Measurements from ENCODE around the gene MROH7. TPM values are rescaled to one million over a fixed set of nuclear protein-coding genes. Genes with fewer than 3 reads are reported as not detected.

MROH7 gene
- not detected for polyA plus RNA-seq (2012; ENCODE audit: insufficient read depth, insufficient read length)

GRCh38 chr1:54640863-54641836, at the start of gene MROH7:
Gene MROH7, plus strand, starts transcription at chr1:54641786. Its CDS starts 11,141 bp downstream, at chr1:54652927.
- DNase-seq (ENCODE audit: low read depth, low spot score) = no peak
- H3K4me3 ChIP-seq (ENCODE audit: low read length) = no peak within 1 kb of the TSS

GRCh38 chr1:54593571-54594160, 47.9 kb upstream of the MROH7 start:
- H3K4me3 ChIP-seq (ENCODE audit: low read length) = no peak overlapping the region
- no peak for DNase-seq (ENCODE audit: low read depth, low spot score)

DNA sequence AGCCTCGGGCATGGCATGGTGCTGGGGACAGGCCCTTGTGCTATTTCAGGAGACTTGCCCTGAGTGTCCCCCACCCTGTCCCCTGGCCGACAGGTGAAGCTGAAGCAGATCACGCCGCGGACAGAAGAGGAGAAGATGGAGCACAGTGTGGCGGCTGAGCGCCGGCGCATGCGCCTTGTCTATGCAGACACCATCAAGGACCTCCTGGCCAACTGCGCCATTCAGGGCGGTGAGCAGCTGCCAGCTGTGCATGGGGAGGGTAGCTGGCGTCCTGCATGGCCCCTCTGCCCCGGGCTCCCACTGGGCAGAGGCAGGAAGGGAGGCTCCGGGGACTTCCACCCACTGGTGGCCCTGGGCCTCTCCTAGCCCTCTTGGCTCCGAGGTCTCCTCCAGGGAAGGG, 47.1 kb upstream of the MROH7 start:
- no peak overlapping the region for H3K4me3 ChIP-seq (ENCODE audit: low read length)
- DNase-seq (ENCODE audit: low read depth, low spot score) = no peak

DNA sequence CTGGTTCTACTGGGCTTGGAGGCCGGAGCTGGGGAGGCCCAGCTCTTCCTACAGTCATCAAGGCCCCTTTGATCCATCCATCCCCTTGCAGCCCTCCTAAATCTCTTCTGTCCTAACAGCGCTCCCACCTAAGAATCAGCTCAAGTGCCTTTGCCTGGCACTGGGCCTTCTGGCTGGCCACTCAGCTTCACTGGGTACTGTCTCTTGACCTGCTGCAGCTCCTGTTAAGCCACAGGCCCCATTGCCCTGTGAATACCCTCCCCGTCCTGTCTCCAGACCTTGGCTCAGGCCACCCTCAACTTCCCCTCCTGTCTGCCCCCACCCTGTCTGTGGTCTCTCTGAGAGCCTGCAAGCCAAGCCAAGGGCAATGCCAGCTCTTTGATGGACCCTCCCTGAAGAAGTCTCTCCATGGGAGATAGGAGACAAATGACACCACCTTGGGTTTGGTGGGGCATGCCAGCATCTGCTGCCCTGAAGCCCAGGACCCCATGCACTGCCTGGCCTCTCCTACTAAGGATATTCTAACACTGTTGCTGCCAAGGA, 45.6 kb upstream of the MROH7 start:
- no peak overlapping the region for H3K4me3 ChIP-seq (ENCODE audit: low read length)
- no peak for DNase-seq (ENCODE audit: low read depth, low spot score)

DNA sequence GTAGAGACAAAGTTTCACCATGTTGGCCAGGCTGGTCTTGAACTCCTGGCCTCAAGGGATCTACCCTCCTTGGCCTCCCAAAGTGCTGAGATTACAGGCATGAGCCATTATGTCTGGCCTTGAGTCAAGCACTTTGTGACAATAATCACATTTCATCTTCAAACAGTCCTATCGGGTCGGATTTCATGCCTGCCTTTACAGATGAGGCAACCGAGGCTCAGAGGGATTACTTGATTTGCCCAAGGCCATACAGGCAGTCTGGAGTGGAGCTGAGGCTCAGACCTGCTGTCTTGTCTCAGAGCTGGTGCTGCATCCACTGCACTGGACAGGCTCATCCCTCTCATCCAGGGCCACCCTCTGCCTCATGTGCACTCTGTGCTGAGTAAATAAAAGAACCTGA, 44.8 kb upstream of the MROH7 start:
- H3K4me3 ChIP-seq (ENCODE audit: low read length) = no peak overlapping the region
- DNase-seq (ENCODE audit: low read depth, low spot score) = no peak

DNA sequence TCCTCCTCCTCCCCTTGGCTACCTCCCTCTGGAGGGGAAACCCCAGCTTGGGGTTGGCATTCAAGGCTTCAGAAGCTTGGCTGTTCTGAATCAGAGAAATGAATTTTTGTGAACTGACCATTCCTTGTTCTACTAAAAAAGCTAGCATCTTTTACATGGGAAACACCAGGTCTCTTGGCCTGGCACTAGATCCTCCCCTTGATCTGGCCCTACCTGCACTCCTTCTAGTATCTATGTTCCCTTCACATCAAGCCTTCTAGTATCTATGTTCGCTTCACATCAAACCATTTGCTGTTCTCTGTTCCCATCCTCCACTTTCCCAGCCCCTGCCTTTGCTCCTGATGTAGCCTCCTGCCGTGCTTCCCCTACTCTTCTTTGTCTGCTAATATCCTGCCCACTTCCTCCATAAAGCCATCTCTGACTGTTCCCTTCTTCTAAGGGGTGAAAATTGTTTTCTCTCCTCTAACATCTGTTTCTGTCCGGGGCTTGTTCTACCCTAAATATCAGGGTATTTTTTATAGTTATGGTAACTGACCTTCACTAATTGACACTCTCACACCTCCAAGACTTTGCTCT, 44.0 kb upstream of the MROH7 start:
- no peak overlapping the region for H3K4me3 ChIP-seq (ENCODE audit: low read length)
- no peak for DNase-seq (ENCODE audit: low read depth, low spot score)

- no peak for DNase-seq (ENCODE audit: low read depth, low spot score)
These were observed 42.3 kb upstream of the MROH7 start for GRCh38 chr1:54599211-54599823.

GRCh38 chr1:54600947-54601721, 40.5 kb upstream of the MROH7 start:
- DNase-seq (ENCODE audit: low read depth, low spot score) = no peak
- H3K4me3 ChIP-seq (ENCODE audit: low read length) = no peak overlapping the region

More at GRCh38 chr1:54599211-54599823, 42.3 kb upstream of the MROH7 start:
- H3K4me3 ChIP-seq (ENCODE audit: low read length) = no peak overlapping the region

- no peak overlapping the region for H3K4me3 ChIP-seq (ENCODE audit: low read length)
- no peak for DNase-seq (ENCODE audit: low read depth, low spot score)
These were observed 39.9 kb upstream of the MROH7 start for GRCh38 chr1:54601730-54602129.

DNA sequence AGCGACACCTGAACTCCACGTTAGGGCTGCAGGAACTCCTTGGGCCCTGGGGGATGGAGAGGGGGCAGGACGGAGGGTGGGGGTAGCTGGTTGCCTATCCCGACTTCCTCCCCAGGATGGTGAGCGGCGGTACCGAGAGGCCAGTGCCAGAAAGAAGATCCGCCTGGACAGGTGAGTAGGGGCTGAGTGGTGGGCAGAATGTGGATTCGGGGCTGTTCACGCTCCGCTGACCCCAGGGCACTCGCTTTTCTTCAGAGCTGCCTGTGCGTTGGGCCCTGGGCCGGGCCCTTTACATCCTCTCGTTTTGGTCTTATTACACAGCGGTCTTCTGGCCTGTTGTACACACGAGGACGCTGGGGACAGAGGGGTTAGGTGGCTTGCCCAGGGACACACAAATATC, 39.0 kb upstream of the MROH7 start:
- H3K4me3 ChIP-seq (ENCODE audit: low read length) = no peak overlapping the region
- DNase-seq (ENCODE audit: low read depth, low spot score) = no peak

DNA sequence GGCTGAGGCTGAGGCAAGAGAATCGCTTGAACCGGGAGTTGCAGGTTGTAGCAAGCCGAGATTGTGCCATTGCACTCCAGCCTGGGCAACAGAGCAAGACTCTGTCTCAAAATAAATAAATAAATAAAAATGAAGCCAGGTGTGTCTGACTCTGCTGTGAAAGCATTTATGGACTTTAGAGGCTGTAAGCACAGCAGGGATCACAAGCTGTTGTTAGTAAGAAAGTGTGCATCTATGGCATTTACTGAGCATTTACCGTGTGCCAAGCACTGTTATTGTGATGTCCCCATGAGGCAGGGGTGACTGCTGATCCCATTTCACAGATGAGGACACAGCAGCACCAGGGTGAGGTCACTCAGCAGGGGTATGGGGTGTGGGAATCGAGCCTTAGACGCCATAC, 38.3 kb upstream of the MROH7 start:
- H3K4me3 ChIP-seq (ENCODE audit: low read length) = no peak overlapping the region
- no peak for DNase-seq (ENCODE audit: low read depth, low spot score)

DNA sequence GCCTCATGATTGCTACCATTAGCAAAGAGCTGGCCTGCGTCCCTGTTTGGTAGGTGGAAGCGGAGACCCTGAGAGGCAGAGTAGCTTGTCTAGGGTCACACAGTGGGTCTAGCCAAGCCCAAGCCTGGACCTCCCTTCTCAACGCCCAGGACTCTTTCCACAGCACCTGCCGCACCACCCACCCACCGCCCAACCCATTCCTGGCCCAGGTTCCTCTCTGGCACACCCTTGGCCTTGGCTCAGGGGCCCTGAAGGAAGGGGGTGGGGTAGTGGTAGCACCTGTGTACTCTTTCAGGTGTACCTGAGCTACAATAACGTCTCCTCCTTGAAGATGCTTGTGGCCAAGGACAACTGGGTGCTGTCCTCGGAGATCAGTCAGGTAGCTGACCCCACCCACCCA, 37.5 kb upstream of the MROH7 start:
- no peak for DNase-seq (ENCODE audit: low read depth, low spot score)
- H3K4me3 ChIP-seq (ENCODE audit: low read length) = no peak overlapping the region

DNA sequence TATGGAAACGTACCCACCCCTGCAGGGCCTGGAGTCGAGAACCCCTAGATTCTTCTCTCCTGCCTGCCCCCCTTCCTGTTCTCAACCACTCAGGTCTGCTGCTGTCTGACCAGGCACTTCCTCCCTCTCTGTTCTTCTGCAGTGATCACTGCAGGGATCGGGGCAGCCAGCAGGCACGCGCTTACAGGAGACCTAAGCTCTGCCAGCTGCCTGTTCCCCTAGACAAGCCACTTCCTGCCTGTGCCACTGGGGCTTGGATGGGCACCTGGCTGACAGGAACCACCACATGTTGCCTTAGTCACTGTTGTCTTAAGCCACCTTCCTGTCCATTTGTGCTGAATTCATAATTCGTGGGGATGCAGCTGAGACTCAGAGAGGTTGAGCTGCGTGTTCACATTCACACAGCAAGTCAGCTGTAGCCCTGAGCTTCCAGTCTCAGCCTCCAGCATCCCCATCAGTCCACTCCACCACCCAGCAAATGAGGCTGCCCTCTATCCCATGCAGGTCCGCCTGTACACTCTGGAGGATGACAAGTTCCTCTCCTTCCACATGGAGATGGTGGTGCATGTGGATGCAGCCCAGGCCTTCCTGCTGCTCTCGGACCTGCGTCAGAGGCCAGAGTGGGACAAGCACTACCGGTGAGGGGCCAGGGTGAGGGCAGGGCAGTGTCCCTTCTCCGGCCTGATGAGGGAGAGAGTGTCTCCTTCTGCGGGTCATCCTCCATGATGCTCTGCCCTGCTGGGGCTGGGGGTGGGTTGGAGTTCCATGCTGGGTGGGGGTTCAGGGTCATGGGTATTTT, 36.8 kb upstream of the MROH7 start:
- peak; percentile 92 for DNase-seq (ENCODE audit: low read depth, low spot score)
- H3K4me3 ChIP-seq (ENCODE audit: low read length) = no peak overlapping the region

GRCh38 chr1:54606096-54606989, 35.2 kb upstream of the MROH7 start:
- peak; percentile 25 for DNase-seq (ENCODE audit: low read depth, low spot score)
- H3K4me3 ChIP-seq (ENCODE audit: low read length) = no peak overlapping the region

GRCh38 chr1:54606990-54607325, 34.6 kb upstream of the MROH7 start:
- no peak overlapping the region for H3K4me3 ChIP-seq (ENCODE audit: low read length)
- DNase-seq (ENCODE audit: low read depth, low spot score) = no peak

- H3K4me3 ChIP-seq (ENCODE audit: low read length) = no peak overlapping the region
- DNase-seq (ENCODE audit: low read depth, low spot score) = no peak
These were observed 33.6 kb upstream of the MROH7 start for GRCh38 chr1:54607821-54608565.
